Gastroesophageal sphincter (tissue), 3 donors: Measurements from ENCODE around the gene SSNA1.

Source experiments
- CTCF ChIP-seq, 4 experiments: fragments of 200-600 bp in 2 of 4; fragments of 450-650 bp in 2 of 4; sonication (generic) in 1 of 4; IDR thresholded peaks; one replicate each; pipeline ENCODE4 v1.5.1; 2017 to 2019; ENCODE audit warnings: antibody characterized with exemption in 4 of 4, mild to moderate bottlenecking in 2 of 4, moderate library complexity in 2 of 4
- POLR2A ChIP-seq, 2 donors: fragments of 450-650 bp; IDR thresholded peaks; one replicate each; pipeline ENCODE4 v1.6.1; 2017; ENCODE audit warnings: antibody characterized with exemption in 2 of 2, mild to moderate bottlenecking in 2 of 2, moderate library complexity in 1 of 2
- POLR2AphosphoS5 ChIP-seq: sonication (generic); formaldehyde crosslinking; IDR thresholded peaks from one replicate; pipeline ENCODE4 v1.6.1; 2017; ENCODE audit warnings: antibody characterized with exemption

GRCh38 chr9:137221506-137222111 is 33.1 kb downstream of the SSNA1 start:
- TF ChIP-seq CTCF (IDR thresholded peaks at IDR 0.05) (no peak), POLR2A (IDR thresholded peaks at IDR 0.05) (no peak), POLR2AphosphoS5 (no peak)
